ENCODE results near the gene SIAH2. TPM values are rescaled to one million over a fixed set of nuclear protein-coding genes. Genes with fewer than 3 reads are reported as not detected.
A peak's percentile ranks its signal among the peaks of the same experiment; 100 is the strongest.

The SIAH2 gene
- total RNA-seq, 2 experiments from 2014 or later = 34.7 to 54.2 TPM

- peak; percentile 67 for DNase-seq
- Mint-ChIP-seq H3K4me1 (peaks cover 21% of the 10 kb centered on the region), H3K36me3 (peaks cover 14% of the 10 kb centered on the region), H3K4me3 (peak overlapping the region; percentile 89), H3K27ac (peak overlapping the region; percentile 95), H3K9me3 (ENCODE audit: low read depth) (peaks cover 3% of the 10 kb centered on the region), H3K27me3 (peaks cover 10% of the 10 kb centered on the region)
- peak; percentile 72 for ATAC-seq
- CTCF ChIA-PET = interaction anchor here (0.8 to 3.0 kb wide), 12 partner anchors 18 to 175 kb away, joined by 3 to 17 read pairs (median 4); partner anchors contain the start of gene SIAH2
Observed at GRCh38 chr3:150703299-150703755, 59.6 kb downstream of the SIAH2 start.

GRCh38 chr3:150699068-150699639, 63.8 kb downstream of the SIAH2 start:
- Mint-ChIP-seq H3K27me3 (peaks cover 12% of the 10 kb centered on the region), H3K4me3 (no peak overlapping the region), H3K9me3 (ENCODE audit: low read depth) (no peaks in the 10 kb centered on the region), H3K36me3 (peaks cover 3% of the 10 kb centered on the region), H3K4me1 (peaks cover 13% of the 10 kb centered on the region), H3K27ac (no peak overlapping the region)
- DNase-seq (no peak), ATAC-seq (no peak)
- CTCF ChIA-PET = no interaction called here

GRCh38 chr3:150697646-150698045, 65.3 kb downstream of the SIAH2 start:
- H3K9me3 Mint-ChIP-seq (ENCODE audit: low read depth) = peaks cover 5% of the 10 kb centered on the region
- CTCF ChIA-PET = no interaction called here
- H3K27ac Mint-ChIP-seq = no peak overlapping the region
- H3K4me3 Mint-ChIP-seq = no peak overlapping the region
- peaks cover 12% of the 10 kb centered on the region for H3K27me3 Mint-ChIP-seq
- peaks cover 6% of the 10 kb centered on the region for H3K36me3 Mint-ChIP-seq
- H3K4me1 Mint-ChIP-seq = peaks cover 5% of the 10 kb centered on the region
- no peak for DNase-seq
- no peak for ATAC-seq

GRCh38 chr3:150691414-150692040, 71.4 kb downstream of the SIAH2 start:
- H3K36me3 Mint-ChIP-seq = peaks cover 11% of the 10 kb centered on the region
- no peaks in the 10 kb centered on the region for H3K4me1 Mint-ChIP-seq
- no peak overlapping the region for H3K27ac Mint-ChIP-seq
- H3K27me3 Mint-ChIP-seq = peaks cover 2% of the 10 kb centered on the region
- no peak for ATAC-seq
- H3K4me3 Mint-ChIP-seq = no peak overlapping the region
- H3K9me3 Mint-ChIP-seq (ENCODE audit: low read depth) = peaks cover 8% of the 10 kb centered on the region
- CTCF ChIA-PET = no interaction called here
- no peak for DNase-seq

Other genes with a start within 250 kb of the SIAH2 start
- gene SERP1, start 216.7 kb downstream of the SIAH2 start, total RNA-seq = 10 to 100 TPM; 84.8 to 95.9 TPM
- gene EIF2A, start 216.4 kb downstream of the SIAH2 start, total RNA-seq = 10 to 100 TPM; 66.7 to 97.5 TPM
- 100 to 1,000 TPM in 1 of 2 experiments, 10 to 100 TPM in 1; 98.5 to 130 TPM for gene SELENOT, start 159.8 kb downstream of the SIAH2 start, total RNA-seq
- gene ERICH6, start 59.2 kb downstream of the SIAH2 start, total RNA-seq = not detected
- gene MINDY4B, start 142.3 kb upstream of the SIAH2 start, total RNA-seq = not detected
- not detected for gene CLRN1, start 209.6 kb upstream of the SIAH2 start, total RNA-seq

All from activated CD8-positive, alpha-beta memory T cell treated with anti-CD3 and anti-CD28 coated beads, Interleukin-2, amount 10 ng/mL, durations not matched to agents 7 days and 5 days (primary cell).